HG03520 (cell line): ENCODE results near the gene ZDHHC11B.
A peak's percentile ranks its signal among the peaks of the same experiment; 100 is the strongest.
"Not testable (repeated sequence)": the region's sequence is repeated elsewhere in the genome, so short reads cannot be mapped to it uniquely, and the experiment has no call there.

ENCODE experiments used
- ATAC-seq: cut with Tn5 transposase; IDR thresholded peaks from one replicate; pipeline ENCODE4 v1.9.1; 2021; ENCODE audit warnings: mild to moderate bottlenecking, moderate library complexity; ENCODE audit not compliant: unreplicated experiment

ZDHHC11B gene

GRCh38 chr5:727087-727486 is 57.4 kb downstream of the ZDHHC11B start:
- ATAC-seq: not testable (repeated sequence)

GRCh38 chr5:723865-724264 is 60.7 kb downstream of the ZDHHC11B start:
- not testable (repeated sequence) for ATAC-seq

- not testable (repeated sequence) for ATAC-seq
These were observed 61.2 kb downstream of the ZDHHC11B start for GRCh38 chr5:723309-723708.

- ATAC-seq: not testable (repeated sequence)
These were observed 65.2 kb downstream of the ZDHHC11B start for GRCh38 chr5:719379-719778.

- ATAC-seq: no peak
These were observed 67.4 kb downstream of the ZDHHC11B start for GRCh38 chr5:717143-717542.

- ATAC-seq: not testable (repeated sequence)
These were observed 67.8 kb downstream of the ZDHHC11B start for GRCh38 chr5:716740-717139.

GRCh38 chr5:715636-716035 is 68.9 kb downstream of the ZDHHC11B start:
- not testable (repeated sequence) for ATAC-seq

- ATAC-seq: not testable (repeated sequence)
These were observed 70.1 kb downstream of the ZDHHC11B start for GRCh38 chr5:714215-715118.

GRCh38 chr5:713686-714085 is 70.8 kb downstream of the ZDHHC11B start:
- ATAC-seq: not testable (repeated sequence)

- ATAC-seq: not testable (repeated sequence)
These were observed 75.5 kb downstream of the ZDHHC11B start for GRCh38 chr5:708848-709517.

- ATAC-seq: not testable (repeated sequence)
These were observed 76.2 kb downstream of the ZDHHC11B start for GRCh38 chr5:708374-708773.

- ATAC-seq: not testable (repeated sequence)
These were observed 78.4 kb downstream of the ZDHHC11B start for GRCh38 chr5:706127-706526.

- not testable (repeated sequence) for ATAC-seq
These were observed 87.5 kb downstream of the ZDHHC11B start for GRCh38 chr5:696753-697702.

- not testable (repeated sequence) for ATAC-seq
These were observed 88.3 kb downstream of the ZDHHC11B start for GRCh38 chr5:696191-696590.

GRCh38 chr5:695475-695874 is 89.1 kb downstream of the ZDHHC11B start:
- ATAC-seq: not testable (repeated sequence)

- ATAC-seq: not testable (repeated sequence)
These were observed 90.5 kb downstream of the ZDHHC11B start for GRCh38 chr5:694042-694431.

GRCh38 chr5:693271-694041 is 91.1 kb downstream of the ZDHHC11B start, which contains the start of gene TPPP:
TPPP (minus strand) TSS chr5:693352; CDS start chr5:678060, 15,292 bp downstream.
- peak; percentile 45 for ATAC-seq

- peak; percentile 15 for ATAC-seq
These were observed 91.9 kb downstream of the ZDHHC11B start for GRCh38 chr5:692529-693041.

- ATAC-seq: no peak
These were observed 92.6 kb downstream of the ZDHHC11B start for GRCh38 chr5:691817-692528.
